Measurements from ENCODE around the gene YPEL3.
"Not testable (repeated sequence)": the region's sequence is repeated elsewhere in the genome, so short reads cannot be mapped to it uniquely, and the experiment has no call there.

The YPEL3 gene

GRCh38 chr16:30122604-30123160 lies 26.7 kb upstream of the YPEL3 start:
- H3K4me1 Mint-ChIP-seq: peaks cover 43% of the 10 kb centered on the region
- H3K27me3 Mint-ChIP-seq: no peaks in the 10 kb centered on the region
- peak in 1 of 2 donors; percentile 23 for DNase-seq
- H3K4me3 Mint-ChIP-seq: peak overlapping the region; percentile 90 to 91
- peak overlapping the region; percentile 93 to 97 for H3K27ac Mint-ChIP-seq
- ATAC-seq: peak; percentile 49
- no peaks in the 10 kb centered on the region for H3K9me3 Mint-ChIP-seq

- peaks cover 43% of the 10 kb centered on the region for H3K4me1 Mint-ChIP-seq
- ATAC-seq (no peak), DNase-seq (no peak)
- peak overlapping the region; percentile 63 to 90 for H3K27ac Mint-ChIP-seq
- H3K9me3 Mint-ChIP-seq: no peaks in the 10 kb centered on the region
- H3K4me3 Mint-ChIP-seq: peak overlapping the region; percentile 90 to 91
- no peaks in the 10 kb centered on the region for H3K27me3 Mint-ChIP-seq
Observed at GRCh38 chr16:30121741-30122571, 25.9 kb upstream of the YPEL3 start.

DNA sequence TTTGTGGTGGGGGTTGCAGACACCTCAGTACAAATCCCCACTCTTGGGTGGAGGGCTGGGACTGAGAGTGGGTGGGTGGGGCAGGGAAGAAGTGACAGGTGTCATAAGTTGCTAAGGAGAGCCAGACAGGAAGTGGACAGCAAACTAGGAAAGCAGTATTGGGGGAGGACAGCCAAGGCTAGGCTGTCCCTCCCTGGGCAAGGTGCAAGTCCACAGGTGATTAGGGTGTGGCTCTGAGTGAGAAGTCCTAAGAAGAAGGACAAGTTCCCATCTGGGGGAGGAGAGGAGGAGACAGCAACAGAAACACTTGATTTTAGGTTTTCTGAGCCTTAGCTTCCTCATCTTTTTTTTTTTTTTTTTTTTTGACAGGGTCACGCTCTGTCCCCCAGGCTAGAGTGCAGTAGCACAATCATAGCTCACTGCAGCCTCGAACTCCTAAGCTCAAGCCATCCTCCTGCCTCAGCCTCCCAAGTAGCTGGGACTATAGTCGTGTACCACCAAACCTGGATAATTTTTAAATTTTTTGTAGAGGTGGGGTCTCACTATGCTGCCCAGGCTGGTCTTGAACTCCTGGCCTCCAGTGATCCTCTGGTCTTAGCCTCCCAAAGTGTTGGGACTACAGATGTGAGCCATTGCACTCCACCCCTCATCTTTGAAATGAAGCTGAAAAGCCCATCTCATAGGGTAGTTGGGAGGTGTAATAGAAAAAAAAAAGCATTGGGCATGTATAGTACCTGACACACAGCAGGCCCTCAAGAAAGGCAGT lies 24.5 kb upstream of the YPEL3 start:
- H3K9me3 Mint-ChIP-seq: no peaks in the 10 kb centered on the region
- peaks cover 46% of the 10 kb centered on the region for H3K4me1 Mint-ChIP-seq
- no peak for DNase-seq
- ATAC-seq: no peak
- H3K27ac Mint-ChIP-seq: no peak overlapping the region
- H3K4me3 Mint-ChIP-seq: peak overlapping the region in 1 of 2 donors; percentile 8
- no peaks in the 10 kb centered on the region for H3K27me3 Mint-ChIP-seq

DNA sequence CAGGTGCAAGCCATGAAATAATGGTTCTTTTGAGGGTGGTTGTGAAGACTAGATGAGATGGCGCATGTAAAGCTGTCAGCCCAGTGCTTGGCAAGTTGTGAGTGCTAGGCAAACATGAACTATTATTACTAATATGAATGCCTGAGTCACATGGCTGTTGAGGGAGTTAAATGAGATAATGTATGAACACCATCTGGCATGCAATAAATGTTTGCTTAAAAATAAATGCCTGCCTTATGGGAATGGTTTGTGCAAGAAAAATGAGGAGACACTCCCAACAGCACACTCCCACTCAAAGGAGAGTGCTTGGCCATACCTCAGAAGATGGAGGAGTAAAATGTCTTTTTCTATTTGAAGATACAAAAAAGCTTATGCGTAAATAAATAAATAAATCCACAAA lies 23.4 kb upstream of the YPEL3 start:
- Mint-ChIP-seq H3K4me1 (peaks cover 55% of the 10 kb centered on the region), H3K27me3 (no peaks in the 10 kb centered on the region), H3K27ac (no peak overlapping the region), H3K4me3 (no peak overlapping the region), H3K9me3 (no peaks in the 10 kb centered on the region)
- ATAC-seq (no peak), DNase-seq (no peak)

DNA sequence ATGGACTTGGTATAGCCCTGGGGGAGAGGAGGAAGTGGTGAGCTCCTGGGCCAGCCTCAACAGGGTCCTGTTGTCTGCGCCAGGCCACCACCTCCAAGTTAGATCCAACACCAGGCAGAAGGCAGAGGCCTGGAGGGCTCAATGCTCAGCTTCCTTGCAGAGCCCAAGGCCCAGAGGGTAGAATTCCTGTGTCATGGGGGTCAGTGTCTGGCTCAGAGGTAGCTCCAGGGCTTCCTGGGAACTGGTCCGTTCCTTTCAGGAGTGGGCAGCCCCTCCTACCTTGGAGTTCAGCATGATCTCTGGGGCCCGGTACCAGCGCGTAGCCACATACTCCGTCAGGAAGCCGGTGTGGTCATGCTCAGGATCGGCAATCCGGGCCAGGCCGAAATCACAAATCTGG lies 21.8 kb upstream of the YPEL3 start:
- no peaks in the 10 kb centered on the region for H3K9me3 Mint-ChIP-seq
- no peaks in the 10 kb centered on the region for H3K27me3 Mint-ChIP-seq
- H3K27ac Mint-ChIP-seq: no peak overlapping the region

DNA sequence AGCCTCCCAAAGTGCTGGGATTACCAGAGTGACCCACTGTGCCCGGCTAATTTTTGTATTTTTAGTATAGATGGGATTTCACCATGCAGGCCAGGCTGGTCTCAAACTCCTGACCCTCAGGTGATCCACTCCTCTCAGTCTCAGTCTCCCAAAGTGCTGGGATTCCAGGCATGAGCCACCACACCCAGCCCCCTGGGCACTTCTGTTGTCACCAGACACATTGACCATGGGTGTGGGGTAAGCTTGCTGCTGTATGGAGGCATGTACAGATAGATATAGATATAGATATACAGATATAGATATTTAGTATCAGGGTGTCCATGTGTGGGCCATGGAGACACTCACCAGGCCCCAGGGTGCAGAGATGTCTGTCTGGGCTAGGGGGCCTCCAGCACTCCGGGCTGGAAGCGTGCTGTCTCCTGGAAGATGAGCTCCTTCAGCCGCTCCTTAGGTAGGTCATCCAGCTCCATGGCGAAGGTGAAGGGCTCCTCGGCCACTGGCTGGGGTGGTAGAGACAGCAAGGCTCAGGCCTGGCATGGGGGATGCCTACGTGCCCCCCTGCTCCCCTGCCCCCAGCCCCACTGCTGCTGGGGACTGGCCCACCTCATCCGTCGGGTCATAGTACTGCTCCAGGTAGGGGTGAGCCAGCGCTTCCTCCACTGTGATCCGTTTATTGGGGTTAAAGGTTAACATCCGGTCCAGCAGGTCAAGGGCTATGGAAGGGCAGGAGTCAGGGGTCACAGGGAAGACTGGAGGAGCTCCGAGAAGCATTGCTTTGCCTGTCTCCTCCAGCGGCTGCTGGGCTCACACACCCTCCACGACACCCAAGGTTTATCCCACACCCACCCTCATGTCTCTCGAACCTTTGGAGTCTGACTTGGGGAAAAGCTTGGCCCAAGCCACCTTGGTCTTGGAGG lies 20.5 kb upstream of the YPEL3 start:
- Mint-ChIP-seq H3K27me3 (no peaks in the 10 kb centered on the region), H3K27ac (no peak overlapping the region), H3K4me1 (peaks cover 50% of the 10 kb centered on the region), H3K9me3 (no peaks in the 10 kb centered on the region), H3K4me3 (no peak overlapping the region)
- DNase-seq (no peak), ATAC-seq (no peak)

More for the DNA sequence above, 21.8 kb upstream of the YPEL3 start:
- ATAC-seq: no peak
- H3K4me1 Mint-ChIP-seq: peaks cover 62% of the 10 kb centered on the region
- DNase-seq: no peak
- no peak overlapping the region for H3K4me3 Mint-ChIP-seq

DNA sequence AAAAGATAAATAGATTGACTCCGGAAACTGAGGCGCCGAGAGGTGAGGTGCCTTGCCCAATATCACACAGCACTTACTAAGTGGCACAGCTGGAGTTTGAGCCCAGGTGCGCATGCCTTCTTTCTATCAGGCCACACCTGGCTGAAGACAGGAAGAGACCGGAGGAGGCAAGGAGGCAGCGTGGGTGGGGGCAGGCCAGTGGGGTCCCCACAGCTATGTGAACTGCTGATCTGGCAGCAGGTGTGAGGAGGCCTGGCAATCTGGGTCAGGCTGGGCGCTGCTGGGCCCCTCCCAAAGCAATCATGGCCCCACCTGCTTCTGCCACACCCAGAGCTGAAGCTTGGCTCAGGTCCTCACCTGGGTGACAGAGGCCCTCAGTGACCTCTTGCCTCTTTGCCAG lies 19.2 kb upstream of the YPEL3 start:
- Mint-ChIP-seq H3K4me1 (peaks cover 37% of the 10 kb centered on the region), H3K9me3 (no peaks in the 10 kb centered on the region), H3K4me3 (no peak overlapping the region), H3K27ac (peak overlapping the region in 1 of 2 donors; percentile 46), H3K27me3 (no peaks in the 10 kb centered on the region)
- DNase-seq: no peak
- no peak for ATAC-seq

DNA sequence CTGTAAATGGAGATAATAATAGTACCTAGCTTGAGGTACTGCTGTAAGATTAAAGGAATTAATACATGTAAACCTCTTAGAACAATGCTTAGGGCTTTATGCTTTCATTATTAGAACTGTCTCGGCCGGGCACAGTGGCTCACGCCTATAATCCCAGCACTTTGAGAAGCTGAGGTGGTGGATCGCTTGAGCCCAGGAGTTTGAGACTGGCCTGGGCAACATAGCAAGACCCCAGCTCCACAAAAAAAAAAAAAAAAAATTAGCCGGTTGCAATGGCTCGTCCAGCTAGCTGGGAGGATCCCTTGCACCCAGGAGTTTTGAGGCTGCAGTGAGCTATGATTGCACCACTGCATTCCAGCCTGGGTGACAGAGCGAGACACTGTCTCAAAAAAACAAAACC lies 18.8 kb upstream of the YPEL3 start:
- not testable (repeated sequence) for DNase-seq, H3K9me3 Mint-ChIP-seq, H3K27me3 Mint-ChIP-seq, H3K4me3 Mint-ChIP-seq, ATAC-seq
- peak overlapping the region in 1 of 2 donors; percentile 46 for H3K27ac Mint-ChIP-seq
- peaks cover 33% of the 10 kb centered on the region for H3K4me1 Mint-ChIP-seq

GRCh38 chr16:30114411-30114810 lies 18.4 kb upstream of the YPEL3 start:
- Mint-ChIP-seq H3K4me3 (no peak overlapping the region), H3K27me3 (no peaks in the 10 kb centered on the region), H3K9me3 (no peaks in the 10 kb centered on the region), H3K4me1 (peaks cover 29% of the 10 kb centered on the region), H3K27ac (no peak overlapping the region)
- ATAC-seq (no peak), DNase-seq (no peak)

- Mint-ChIP-seq H3K27ac (no peak overlapping the region), H3K27me3 (no peaks in the 10 kb centered on the region), H3K4me3 (no peak overlapping the region), H3K4me1 (peaks cover 27% of the 10 kb centered on the region), H3K9me3 (no peaks in the 10 kb centered on the region)
- ATAC-seq: no peak
- DNase-seq: no peak
Observed at GRCh38 chr16:30113711-30114333, 17.8 kb upstream of the YPEL3 start.

GRCh38 chr16:30113031-30113710 lies 17.2 kb upstream of the YPEL3 start, which contains the start of gene GDPD3:
TSS of gene GDPD3 (minus strand) at chr16:30113537. CDS start at chr16:30113478, 59 bp downstream.
- Mint-ChIP-seq H3K27ac (no peak within 1 kb of the TSS), H3K4me3 (no peak within 1 kb of the TSS)

GRCh38 chr16:30112197-30113030 lies 16.4 kb upstream of the YPEL3 start:
- H3K4me1 Mint-ChIP-seq: peaks cover 27% of the 10 kb centered on the region
- peak; percentile 76 for ATAC-seq
- no peak overlapping the region for H3K27ac Mint-ChIP-seq

More at GRCh38 chr16:30113031-30113710, 17.2 kb upstream of the YPEL3 start, which contains the start of gene GDPD3:
- peak; percentile 25 for ATAC-seq
- no peak for DNase-seq
- H3K4me1 Mint-ChIP-seq: peaks cover 27% of the 10 kb centered on the region
- no peaks in the 10 kb centered on the region for H3K9me3 Mint-ChIP-seq
- no peaks in the 10 kb centered on the region for H3K27me3 Mint-ChIP-seq

GRCh38 chr16:30110661-30111060 lies 14.6 kb upstream of the YPEL3 start:
- DNase-seq (no peak), ATAC-seq (no peak)
- no peaks in the 10 kb centered on the region for H3K27me3 Mint-ChIP-seq
- no peak overlapping the region for H3K27ac Mint-ChIP-seq
- peaks cover 25% of the 10 kb centered on the region for H3K4me1 Mint-ChIP-seq
- H3K4me3 Mint-ChIP-seq: no peak overlapping the region
- no peaks in the 10 kb centered on the region for H3K9me3 Mint-ChIP-seq

More at GRCh38 chr16:30112197-30113030, 16.4 kb upstream of the YPEL3 start:
- no peaks in the 10 kb centered on the region for H3K27me3 Mint-ChIP-seq
- H3K4me3 Mint-ChIP-seq: no peak overlapping the region
- H3K9me3 Mint-ChIP-seq: no peaks in the 10 kb centered on the region
- peak; percentile 53 to 64 for DNase-seq

All from stimulated activated naive CD8-positive, alpha-beta T cell treated with anti-CD3 and anti-CD28 coated beads, Interleukin-15, amount 100 ng/mL, for 72 hours (primary cell).